Activated CD4-positive, alpha-beta memory T cell treated with anti-CD3 and anti-CD28 coated beads, Interleukin-2, amount 10 ng/mL, durations not matched to agents 7 days and 5 days (primary cell): Measurements from ENCODE around the gene RUBCN. TPM values are rescaled to one million over a fixed set of nuclear protein-coding genes. Genes with fewer than 3 reads are reported as not detected.

Source experiments
- CTCF ChIA-PET: fragments of 350-600 bp; sonication (Branson Sonifier 250); formaldehyde crosslinking; loops from one replicate; lab custom pipeline; 2021; ENCODE audit warnings: antibody characterized with exemption, inconsistent platforms; lab: Charles Lee
- POLR2A ChIA-PET: fragments of 350-600 bp; sonication (Branson Sonifier 250); formaldehyde crosslinking; loops from one replicate; lab custom pipeline; 2021; ENCODE audit warnings: antibody characterized with exemption; lab: Charles Lee
- DNase-seq: peaks from one replicate; pipeline ENCODE4 v3.0.0-alpha.2; 2020
- H3K27ac Mint-ChIP-seq: one replicate; pipeline ENCODE4 v1.8.0; 2021; ENCODE audit warnings: mild to moderate bottlenecking, mixed read lengths
- H3K27me3 Mint-ChIP-seq: one replicate; pipeline ENCODE4 v1.8.0; 2021; ENCODE audit warnings: mixed read lengths
- H3K36me3 Mint-ChIP-seq: one replicate; pipeline ENCODE4 v1.8.0; 2021; ENCODE audit warnings: low read depth, mixed read lengths
- H3K4me1 Mint-ChIP-seq: one replicate; pipeline ENCODE4 v1.8.0; 2021; ENCODE audit warnings: mixed read lengths
- H3K4me3 Mint-ChIP-seq: one replicate; pipeline ENCODE4 v1.8.0; 2021; ENCODE audit warnings: mild to moderate bottlenecking, mixed read lengths
- H3K9me3 Mint-ChIP-seq: one replicate; pipeline ENCODE4 v1.8.0; 2021; ENCODE audit warnings: mixed read lengths
- total RNA-seq, 2 experiments: library from RNA; stranded (reverse); gene quantifications; one replicate each; pipeline ENCODE4 v1.2.3, GENCODE V29; 2021

RUBCN gene
- total RNA-seq = 10 to 100 TPM; 46.8 to 47.4 TPM

DNA sequence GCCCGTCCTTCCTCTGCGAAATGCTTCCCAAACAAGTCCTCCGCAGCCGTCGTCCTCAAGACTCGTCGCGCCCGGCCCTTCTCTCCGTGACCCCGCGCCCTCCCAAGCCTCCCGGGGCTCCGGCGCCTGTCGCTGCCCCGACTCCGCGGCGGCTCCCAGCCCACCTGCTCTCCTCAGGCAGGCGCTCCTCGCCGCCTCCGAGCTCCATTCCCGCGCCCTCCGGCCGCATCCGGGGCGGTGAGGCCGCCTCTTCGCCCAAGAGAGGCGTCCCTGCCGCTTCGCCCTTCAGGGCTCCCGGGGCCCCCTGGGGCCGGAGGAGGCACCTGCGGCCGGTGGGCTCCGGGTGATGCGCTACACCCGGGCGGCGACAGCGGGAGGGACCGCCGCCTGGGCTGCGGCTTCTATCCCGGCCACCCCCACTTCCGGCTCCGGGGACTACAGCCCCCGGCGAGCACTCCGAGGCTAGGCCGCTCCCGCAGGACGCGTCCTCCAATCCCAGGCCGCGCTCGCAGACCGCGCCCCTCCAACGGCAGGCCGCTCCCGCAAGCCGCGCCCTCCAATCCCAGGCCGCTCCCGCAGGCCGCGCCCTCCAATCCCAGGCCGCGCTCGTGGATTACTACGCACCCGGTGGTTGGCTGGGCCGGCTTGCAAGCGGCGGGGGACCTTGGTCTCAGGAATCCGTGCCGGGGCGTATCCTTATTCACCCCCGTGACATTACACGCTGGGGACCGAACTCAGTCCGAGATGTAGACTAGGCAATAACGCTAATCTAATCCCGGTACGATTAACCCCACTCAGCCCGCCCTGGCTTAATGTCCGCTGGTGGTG lies at the start of gene RUBCN:
Gene RUBCN, minus strand, starts transcription at position 414 of the 828 bp plus-strand sequence. Its CDS starts 185 bp downstream, at position 229.
- no peaks in the 10 kb centered on the region for H3K9me3 Mint-ChIP-seq
- H3K4me1 Mint-ChIP-seq = peaks cover 41% of the 10 kb centered on the region
- CTCF ChIA-PET = interaction anchor here (1.2 to 1.9 kb wide), 2 partner anchors 17 to 25 kb away, joined by 3 to 8 read pairs; no protein-coding TSS in a partner anchor
- H3K27me3 Mint-ChIP-seq = no peaks in the 10 kb centered on the region
- POLR2A ChIA-PET = interaction anchor here (0.9 to 4.1 kb wide), 7 partner anchors 9 to 214 kb away, joined by 4 to 37 read pairs (median 8); partner anchors contain the start of genes FYTTD1, LRCH3 and RPL35A
- peak; percentile 95 for DNase-seq
- peaks cover 20% of the 10 kb centered on the region for H3K36me3 Mint-ChIP-seq
- H3K4me3 Mint-ChIP-seq = peak within 1 kb of the TSS; percentile 92
- H3K27ac Mint-ChIP-seq = peak within 1 kb of the TSS; percentile 92

DNA sequence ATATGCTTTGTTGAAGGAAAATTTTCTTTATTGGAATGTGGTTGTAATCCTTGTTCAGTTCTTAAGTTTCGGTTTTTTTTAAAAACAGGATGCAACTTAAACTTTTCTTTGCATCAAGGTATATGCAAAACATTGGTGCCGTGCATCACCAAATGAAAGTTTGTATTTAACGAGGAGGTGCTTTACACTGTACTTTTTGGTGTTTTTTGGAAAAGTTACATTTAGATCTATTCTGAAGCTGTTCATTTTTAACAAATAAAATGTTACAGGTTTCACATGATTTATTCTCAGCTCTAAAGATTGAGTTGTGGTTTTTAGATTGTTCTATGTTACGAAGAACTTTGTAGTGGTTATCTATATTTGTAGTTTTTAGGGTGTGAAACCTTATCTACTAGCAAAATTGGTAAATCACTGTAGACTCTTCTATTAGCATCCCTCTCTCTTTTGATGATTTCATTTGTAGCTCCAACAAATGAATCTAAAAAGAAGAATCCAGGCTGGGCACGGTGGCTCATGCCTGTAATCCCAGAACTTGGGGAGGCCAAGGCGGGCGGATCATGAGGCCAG lies 47.4 kb upstream of the RUBCN start:
- no peak for DNase-seq
- Mint-ChIP-seq H3K27ac (no peak overlapping the region), H3K4me3 (no peak overlapping the region), H3K4me1 (peaks cover 2% of the 10 kb centered on the region), H3K36me3 (peaks cover 24% of the 10 kb centered on the region), H3K9me3 (no peaks in the 10 kb centered on the region), H3K27me3 (no peaks in the 10 kb centered on the region)
- ChIA-PET POLR2A (interaction anchor here (1.3 to 1.9 kb wide), 2 partner anchors 7 to 33 kb away, joined by 5 to 11 read pairs; partner anchors contain the start of gene LRCH3), CTCF (interaction anchor here (2.7 kb wide), 1 partner anchor 17 kb away, joined by 10 read pairs; no protein-coding TSS in a partner anchor)

DNA sequence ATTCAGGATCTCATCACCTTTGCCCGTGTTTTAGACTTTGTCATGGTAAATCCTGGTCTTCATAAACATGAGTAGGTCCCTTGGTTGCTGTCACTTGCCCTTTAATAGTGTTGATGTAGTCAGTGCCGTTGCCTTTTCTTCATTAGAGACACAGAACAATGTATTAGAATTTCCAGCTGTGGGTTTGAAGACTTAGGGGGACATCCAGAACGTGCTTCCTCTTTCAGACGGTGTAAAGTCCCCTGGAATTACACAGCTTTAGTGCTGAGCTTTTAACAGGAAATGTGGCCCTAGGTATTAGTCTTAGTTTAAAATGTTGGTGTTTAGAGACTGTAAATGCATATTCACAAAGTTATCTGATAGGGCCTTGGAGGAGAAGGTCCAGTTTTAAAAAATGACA lies 45.5 kb upstream of the RUBCN start:
- DNase-seq = no peak
- ChIA-PET CTCF (no interaction called here), POLR2A (interaction anchor here (1.9 kb wide), 1 partner anchor 9 kb away, joined by 11 read pairs; the partner anchor contains the start of gene LRCH3)
- H3K9me3 Mint-ChIP-seq = no peaks in the 10 kb centered on the region
- H3K36me3 Mint-ChIP-seq = peaks cover 36% of the 10 kb centered on the region
- H3K4me3 Mint-ChIP-seq = no peak overlapping the region
- H3K27me3 Mint-ChIP-seq = no peaks in the 10 kb centered on the region
- H3K27ac Mint-ChIP-seq = no peak overlapping the region
- peaks cover 2% of the 10 kb centered on the region for H3K4me1 Mint-ChIP-seq

DNA sequence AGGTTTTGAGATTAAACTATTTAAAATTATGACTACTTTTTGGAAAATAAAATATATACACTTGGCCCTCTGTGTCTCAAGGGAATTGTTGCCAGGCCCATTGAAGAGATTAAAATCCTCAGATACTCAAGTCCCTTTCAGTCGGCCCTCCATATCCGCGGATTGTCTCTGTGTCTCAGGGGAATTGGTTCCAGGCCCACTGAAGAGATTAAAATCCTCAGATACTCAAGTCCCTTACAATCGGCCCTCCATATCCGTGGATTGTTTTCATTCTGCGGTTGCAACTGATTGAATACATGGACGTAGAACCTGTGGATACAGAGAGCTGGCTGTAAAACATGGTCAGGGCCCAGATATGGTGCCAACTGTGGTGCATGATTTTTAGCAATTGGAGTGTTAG lies 38.6 kb upstream of the RUBCN start:
- H3K27ac Mint-ChIP-seq = no peak overlapping the region
- CTCF ChIA-PET = interaction anchor here (1.8 kb wide), 1 partner anchor 12 kb away, joined by 4 read pairs; no protein-coding TSS in a partner anchor
- POLR2A ChIA-PET = interaction anchor here (0.5 kb wide), 1 partner anchor 84 kb away, joined by 3 read pairs; no protein-coding TSS in a partner anchor
- H3K36me3 Mint-ChIP-seq = peaks cover 52% of the 10 kb centered on the region
- no peaks in the 10 kb centered on the region for H3K9me3 Mint-ChIP-seq
- no peaks in the 10 kb centered on the region for H3K27me3 Mint-ChIP-seq
- H3K4me1 Mint-ChIP-seq = no peaks in the 10 kb centered on the region
- H3K4me3 Mint-ChIP-seq = no peak overlapping the region
- no peak for DNase-seq

- Mint-ChIP-seq H3K9me3 (no peaks in the 10 kb centered on the region), H3K27ac (no peak overlapping the region), H3K36me3 (peaks cover 21% of the 10 kb centered on the region), H3K27me3 (no peaks in the 10 kb centered on the region), H3K4me3 (no peak overlapping the region), H3K4me1 (no peaks in the 10 kb centered on the region)
- CTCF ChIA-PET = interaction anchor here (1.2 kb wide), 1 partner anchor 8 kb away, joined by 3 read pairs; no protein-coding TSS in a partner anchor
- POLR2A ChIA-PET = no interaction called here
- DNase-seq = no peak
Measured at GRCh38 chr3:197761784-197762183, 25.1 kb upstream of the RUBCN start.

GRCh38 chr3:197758512-197758911 lies 21.8 kb upstream of the RUBCN start:
- H3K27me3 Mint-ChIP-seq = no peaks in the 10 kb centered on the region
- H3K36me3 Mint-ChIP-seq = peaks cover 17% of the 10 kb centered on the region
- H3K4me3 Mint-ChIP-seq = no peak overlapping the region
- H3K27ac Mint-ChIP-seq = no peak overlapping the region
- peaks cover 12% of the 10 kb centered on the region for H3K4me1 Mint-ChIP-seq
- no peak for DNase-seq
- ChIA-PET CTCF (no interaction called here), POLR2A (no interaction called here)
- H3K9me3 Mint-ChIP-seq = no peaks in the 10 kb centered on the region

DNA sequence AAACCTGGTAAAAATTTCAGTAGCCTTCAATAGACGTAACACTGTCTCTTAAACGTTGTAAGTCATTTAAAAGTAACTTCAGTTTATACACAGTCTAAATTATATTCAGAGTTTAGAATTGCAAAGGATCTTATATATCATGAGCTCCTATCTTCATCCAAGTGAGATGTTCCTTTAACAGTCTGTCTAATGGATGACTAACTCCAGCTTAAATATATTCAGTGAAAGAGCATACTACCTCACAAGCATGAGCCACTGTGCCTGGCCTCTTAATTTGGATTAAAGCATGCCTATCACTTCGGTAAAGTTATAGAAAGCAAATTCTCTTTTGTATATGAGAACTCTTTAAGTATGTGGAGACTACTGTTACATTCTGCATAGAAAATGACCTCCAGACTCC lies 20.0 kb upstream of the RUBCN start:
- H3K27ac Mint-ChIP-seq = no peak overlapping the region
- CTCF ChIA-PET = interaction anchor here (0.7 kb wide), 1 partner anchor 20 kb away, joined by 3 read pairs; no protein-coding TSS in a partner anchor
- peaks cover 14% of the 10 kb centered on the region for H3K36me3 Mint-ChIP-seq
- H3K4me3 Mint-ChIP-seq = no peak overlapping the region
- no peaks in the 10 kb centered on the region for H3K9me3 Mint-ChIP-seq
- no peak for DNase-seq
- POLR2A ChIA-PET = interaction anchor here (0.6 to 1.6 kb wide), 2 partner anchors 35 to 1026 kb away, joined by 3 to 7 read pairs; partner anchors contain the start of gene LRCH3
- H3K27me3 Mint-ChIP-seq = no peaks in the 10 kb centered on the region
- peaks cover 25% of the 10 kb centered on the region for H3K4me1 Mint-ChIP-seq

DNA sequence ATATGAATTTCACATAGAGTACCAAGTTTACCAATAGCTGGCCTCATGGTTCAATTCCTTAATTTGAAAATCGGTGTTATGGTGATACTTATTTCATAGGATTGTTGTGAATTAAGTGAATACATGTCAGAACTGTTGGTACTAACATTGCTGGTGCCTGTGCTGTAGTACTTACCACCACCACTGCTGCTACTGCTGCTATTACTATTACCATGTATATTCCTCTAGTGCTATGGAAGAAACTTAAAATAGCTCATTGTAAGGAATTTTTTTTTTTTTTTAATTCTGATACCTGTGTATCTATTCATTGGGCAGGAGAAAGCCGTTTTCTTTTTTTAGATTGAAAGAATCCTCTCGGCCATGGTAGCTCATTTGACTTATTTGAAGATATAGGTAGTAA lies 16.6 kb upstream of the RUBCN start:
- ChIA-PET CTCF (interaction anchor here (0.8 to 1.2 kb wide), 2 partner anchors 9 to 17 kb away, joined by 3 read pairs; no protein-coding TSS in a partner anchor), POLR2A (interaction anchor here (1.5 kb wide), 1 partner anchor 38 kb away, joined by 4 read pairs; the partner anchor contains the start of gene LRCH3)
- no peaks in the 10 kb centered on the region for H3K9me3 Mint-ChIP-seq
- H3K27me3 Mint-ChIP-seq = no peaks in the 10 kb centered on the region
- peaks cover 43% of the 10 kb centered on the region for H3K4me1 Mint-ChIP-seq
- DNase-seq = no peak
- H3K36me3 Mint-ChIP-seq = peaks cover 14% of the 10 kb centered on the region
- H3K4me3 Mint-ChIP-seq = no peak overlapping the region
- H3K27ac Mint-ChIP-seq = no peak overlapping the region

DNA sequence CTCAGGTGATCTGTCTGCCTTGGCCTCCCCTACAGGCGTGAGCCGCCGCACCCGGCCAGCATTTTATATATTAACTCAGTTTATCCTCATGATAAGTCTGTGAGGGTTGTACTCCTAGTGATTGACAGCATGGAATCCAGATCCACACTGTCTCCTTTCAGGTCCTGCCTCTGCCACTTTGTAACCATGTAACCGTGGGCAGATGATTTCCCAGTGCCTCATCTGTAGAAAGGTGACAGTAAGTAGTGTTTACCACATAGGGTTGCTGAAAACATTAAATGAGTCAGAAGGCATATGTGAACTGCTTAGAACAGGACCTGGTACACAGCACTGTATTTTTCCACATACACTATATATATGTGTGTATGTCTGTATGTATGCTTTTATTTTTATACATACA lies 15.4 kb upstream of the RUBCN start:
- H3K27ac Mint-ChIP-seq = no peak overlapping the region
- peak overlapping the region; percentile 70 for H3K4me3 Mint-ChIP-seq
- ChIA-PET POLR2A (no interaction called here), CTCF (no interaction called here)
- H3K4me1 Mint-ChIP-seq = peaks cover 43% of the 10 kb centered on the region
- H3K9me3 Mint-ChIP-seq = no peaks in the 10 kb centered on the region
- peaks cover 10% of the 10 kb centered on the region for H3K36me3 Mint-ChIP-seq
- no peak for DNase-seq
- H3K27me3 Mint-ChIP-seq = no peaks in the 10 kb centered on the region

DNA sequence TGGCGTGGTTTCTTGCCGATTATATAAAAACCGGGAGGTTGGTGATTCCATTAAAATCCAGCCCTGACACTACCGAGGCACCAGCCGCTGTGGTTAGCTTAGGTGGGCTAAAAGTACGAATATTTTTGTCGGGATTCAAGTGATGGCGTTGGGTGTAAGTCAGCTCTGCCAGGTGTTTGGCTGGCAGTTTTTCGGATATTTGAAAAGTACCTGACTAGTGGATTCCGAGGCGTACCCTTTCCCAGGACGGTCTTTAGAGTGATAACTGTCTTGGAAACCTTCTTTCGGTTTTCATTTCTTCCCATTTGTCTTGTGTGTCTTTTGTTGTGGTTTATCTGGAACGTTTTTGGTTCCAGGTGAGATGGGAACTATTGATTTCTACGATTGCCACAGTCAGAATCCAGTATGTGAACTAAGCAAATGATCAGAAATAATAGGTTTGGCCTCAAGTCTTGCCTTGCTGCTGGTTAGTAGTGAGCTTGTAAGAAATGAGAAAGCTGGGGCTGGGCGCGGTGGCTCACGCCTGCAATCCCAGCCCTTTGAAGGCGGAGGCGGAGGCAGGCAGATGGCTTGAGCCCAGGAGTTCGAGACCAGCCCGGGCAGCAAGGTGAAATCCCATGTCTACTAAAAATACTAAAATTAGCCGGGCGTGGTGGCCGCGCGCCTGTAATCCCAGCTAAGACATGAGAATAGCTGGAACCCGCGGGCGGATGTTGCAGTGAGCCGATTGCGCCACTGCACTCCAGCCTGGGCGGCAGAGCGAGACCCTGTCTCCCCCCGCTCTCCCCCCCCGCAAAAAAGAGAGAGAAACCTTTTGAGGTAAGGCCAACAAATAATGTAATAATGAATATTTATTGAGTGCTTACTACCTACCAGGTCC lies 14.4 kb upstream of the RUBCN start:
- Mint-ChIP-seq H3K27me3 (no peaks in the 10 kb centered on the region), H3K4me3 (peak overlapping the region; percentile 94), H3K4me1 (peaks cover 41% of the 10 kb centered on the region), H3K36me3 (peaks cover 2% of the 10 kb centered on the region), H3K9me3 (no peaks in the 10 kb centered on the region), H3K27ac (peak overlapping the region; percentile 77)
- DNase-seq = peak; percentile 39
- POLR2A ChIA-PET = interaction anchor here (0.7 to 2.0 kb wide), 9 partner anchors 15 to 140 kb away, joined by 3 to 20 read pairs (median 5); partner anchors contain the start of genes LRCH3 and RUBCN
- CTCF ChIA-PET = interaction anchor here (1.1 to 1.6 kb wide), 2 partner anchors 152 to 191 kb away, joined by 3 to 4 read pairs; no protein-coding TSS in a partner anchor

DNA sequence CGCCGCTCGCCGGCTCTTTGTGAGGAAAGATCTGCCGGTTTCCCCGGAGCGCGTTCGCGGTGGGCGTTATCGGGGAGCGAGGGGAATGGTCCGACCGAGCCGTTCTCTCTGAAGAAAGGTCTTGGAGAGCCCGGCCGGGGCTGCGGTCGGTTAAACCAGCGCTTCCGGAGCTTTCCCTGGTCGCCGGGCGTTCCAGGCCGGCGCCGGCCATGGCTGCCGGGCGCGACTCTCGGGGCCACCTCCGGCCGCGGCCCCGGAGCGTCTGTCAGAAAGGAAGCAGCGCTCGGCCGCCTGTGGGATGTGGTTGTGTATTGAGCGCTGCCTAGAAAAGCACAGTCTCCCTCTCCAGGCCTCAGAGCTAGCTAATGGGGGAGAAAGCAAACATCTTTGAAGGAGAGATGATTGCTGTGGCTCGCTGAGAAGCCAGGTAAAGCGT lies 13.7 kb upstream of the RUBCN start:
- ChIA-PET CTCF (interaction anchor here (0.5 to 1.6 kb wide), 3 partner anchors 41 to 192 kb away, joined by 3 to 4 read pairs (median 3); partner anchors contain the start of gene LRCH3), POLR2A (interaction anchor here (0.7 to 2.0 kb wide), 8 partner anchors 14 to 140 kb away, joined by 3 to 20 read pairs (median 5); partner anchors contain the start of genes LRCH3 and RUBCN)
- DNase-seq = peak; percentile 76
- Mint-ChIP-seq H3K4me3 (peak overlapping the region; percentile 94), H3K36me3 (no peaks in the 10 kb centered on the region), H3K4me1 (peaks cover 38% of the 10 kb centered on the region), H3K27me3 (no peaks in the 10 kb centered on the region), H3K9me3 (no peaks in the 10 kb centered on the region), H3K27ac (peak overlapping the region; percentile 77)
